RWPE1 (cell line): ENCODE measurements around the gene SLC45A1.
A peak's percentile ranks its signal among the peaks of the same experiment; 100 is the strongest.

Experiments
- CTCF ChIA-PET: fragments of 350-600 bp; sonication (Branson Sonifier 250); formaldehyde crosslinking; extraction: SDS; loops from one replicate; lab custom pipeline; 2021; lab: Yijun Ruan, JAX
- POLR2A ChIA-PET: fragments of 400-600 bp; formaldehyde crosslinking; extraction: SDS; loops from one replicate; lab custom pipeline; 2020; ENCODE audit warnings: antibody characterized with exemption; ENCODE audit not compliant: low non-redundant PET; lab: Yijun Ruan, JAX
- DNase-seq: peaks from one replicate; pipeline ENCODE4 v3.0.0; 2012; ENCODE audit warnings: low spot score
- H3K27ac ChIP-seq: fragments of 450-650 bp; 2 replicates; pipeline ENCODE4 v1.5.1; 2017
- TF ChIP-seq, protein P1 (sequence below): fragments of 450-650 bp; conservative IDR thresholded peaks from 2 replicates; pipeline ENCODE4 v1.5.1; 2017; ENCODE audit warnings: low read depth, mild to moderate bottlenecking

Gene SLC45A1

DNA sequence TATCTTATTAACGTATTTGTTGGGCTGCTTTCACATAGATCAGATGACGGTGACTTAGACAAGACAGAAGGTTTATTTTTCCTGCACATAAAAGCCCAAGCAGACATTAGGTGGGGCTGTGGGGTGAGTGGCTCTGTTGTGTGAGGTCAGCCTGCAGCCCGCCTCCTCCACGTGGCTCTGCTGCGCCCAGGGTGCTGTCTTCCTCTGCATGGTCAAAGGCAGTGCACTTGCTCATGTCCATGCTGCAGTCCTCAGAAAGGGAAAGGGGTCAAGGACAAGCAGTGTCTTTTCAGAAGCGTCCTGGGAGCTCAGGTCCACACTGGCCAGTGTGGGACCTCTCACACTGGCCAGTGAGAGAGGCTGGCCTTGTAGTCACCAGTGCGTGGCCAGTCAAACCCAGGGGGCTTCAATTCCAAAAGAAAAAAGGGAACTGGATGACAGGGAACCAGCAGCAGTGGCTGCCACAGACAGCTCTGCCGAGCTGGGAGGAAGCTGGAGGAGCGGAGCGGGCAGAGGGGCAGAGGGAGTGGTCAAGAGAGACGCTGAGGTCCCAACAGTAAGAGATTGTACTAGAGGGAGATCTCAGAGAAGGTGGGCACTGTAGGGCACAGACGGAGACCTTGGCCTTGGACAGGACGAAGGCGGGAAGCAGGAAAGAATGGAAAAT is 35.9 kb upstream of the SLC45A1 start:
- H3K27ac ChIP-seq = no peak overlapping the region
- ChIA-PET CTCF (interaction anchor here (0.7 kb wide), 1 partner anchor 1175 kb away, joined by 5 read pairs; no protein-coding TSS in a partner anchor), POLR2A (no interaction called here)
- TF ChIP-seq, protein P1, sequence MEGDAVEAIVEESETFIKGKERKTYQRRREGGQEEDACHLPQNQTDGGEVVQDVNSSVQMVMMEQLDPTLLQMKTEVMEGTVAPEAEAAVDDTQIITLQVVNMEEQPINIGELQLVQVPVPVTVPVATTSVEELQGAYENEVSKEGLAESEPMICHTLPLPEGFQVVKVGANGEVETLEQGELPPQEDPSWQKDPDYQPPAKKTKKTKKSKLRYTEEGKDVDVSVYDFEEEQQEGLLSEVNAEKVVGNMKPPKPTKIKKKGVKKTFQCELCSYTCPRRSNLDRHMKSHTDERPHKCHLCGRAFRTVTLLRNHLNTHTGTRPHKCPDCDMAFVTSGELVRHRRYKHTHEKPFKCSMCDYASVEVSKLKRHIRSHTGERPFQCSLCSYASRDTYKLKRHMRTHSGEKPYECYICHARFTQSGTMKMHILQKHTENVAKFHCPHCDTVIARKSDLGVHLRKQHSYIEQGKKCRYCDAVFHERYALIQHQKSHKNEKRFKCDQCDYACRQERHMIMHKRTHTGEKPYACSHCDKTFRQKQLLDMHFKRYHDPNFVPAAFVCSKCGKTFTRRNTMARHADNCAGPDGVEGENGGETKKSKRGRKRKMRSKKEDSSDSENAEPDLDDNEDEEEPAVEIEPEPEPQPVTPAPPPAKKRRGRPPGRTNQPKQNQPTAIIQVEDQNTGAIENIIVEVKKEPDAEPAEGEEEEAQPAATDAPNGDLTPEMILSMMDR = no peak
- DNase-seq = no peak

DNA sequence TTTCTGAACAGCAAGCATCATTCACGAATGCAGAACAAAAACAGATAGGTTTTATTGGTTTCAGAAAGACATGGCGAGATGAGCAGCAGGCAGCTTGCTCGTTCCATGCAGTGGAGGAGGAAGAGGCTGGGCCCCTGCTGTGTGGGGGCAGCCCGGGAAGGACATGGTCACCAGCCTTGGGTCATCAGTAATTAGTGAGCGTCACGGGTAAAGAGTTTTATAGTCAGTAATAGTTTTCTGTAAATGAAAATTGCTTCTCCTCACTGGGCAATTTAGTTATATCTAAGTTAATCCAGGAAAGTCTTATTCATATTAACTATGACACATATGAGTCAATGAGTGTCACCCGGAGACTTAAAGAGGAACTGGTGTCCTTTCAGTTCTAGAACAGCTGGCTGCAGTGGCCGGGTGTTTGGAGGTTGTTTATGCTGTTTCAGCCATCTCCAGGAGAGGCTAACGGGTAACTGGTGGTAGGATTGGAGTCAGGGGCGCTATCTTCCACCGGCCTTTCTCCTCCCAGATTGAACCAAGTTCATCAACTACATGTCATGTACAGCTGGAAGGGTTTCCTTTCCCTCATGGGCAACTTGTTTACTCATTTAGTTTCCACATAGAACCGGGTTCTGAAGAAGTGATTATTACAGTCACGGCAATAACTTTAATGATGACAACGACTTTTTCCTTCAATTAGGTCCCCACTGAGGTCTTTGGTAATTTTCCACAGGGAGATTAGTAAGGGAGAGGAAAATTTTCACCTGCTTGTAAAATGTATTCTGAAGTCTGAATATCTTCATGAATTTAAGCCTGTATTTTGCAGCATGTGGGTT is 34.6 kb upstream of the SLC45A1 start:
- TF ChIP-seq, protein P1 = no peak
- CTCF ChIA-PET = interaction anchor here (0.5 to 1.2 kb wide), 3 partner anchors 8 to 189 kb away, joined by 4 to 7 read pairs (median 4); no protein-coding TSS in a partner anchor
- H3K27ac ChIP-seq = no peak overlapping the region
- DNase-seq = no peak
- POLR2A ChIA-PET = no interaction called here

DNA sequence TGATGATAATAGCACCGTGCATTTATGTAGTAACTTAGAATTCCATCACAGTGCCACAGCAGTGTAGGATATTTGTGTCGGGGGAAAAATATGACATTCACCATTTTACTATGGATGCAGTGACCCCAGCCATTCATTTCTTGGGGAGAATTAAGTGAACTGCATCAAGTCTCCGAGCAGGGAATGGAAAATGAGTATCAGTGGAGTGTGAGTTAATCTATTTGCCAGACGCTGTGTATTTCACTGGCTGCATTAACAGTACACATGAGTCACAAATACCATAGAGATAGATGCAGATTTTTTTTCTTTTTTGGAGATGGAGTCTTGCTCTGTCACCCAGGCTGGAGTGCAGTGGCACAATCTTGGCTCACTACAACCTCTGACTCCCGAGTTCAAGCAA is 33.8 kb upstream of the SLC45A1 start:
- no peak for DNase-seq
- no peak overlapping the region for H3K27ac ChIP-seq
- ChIA-PET CTCF (interaction anchor here (0.8 kb wide), 1 partner anchor 190 kb away, joined by 4 read pairs; no protein-coding TSS in a partner anchor), POLR2A (no interaction called here)
- TF ChIP-seq, protein P1 = no peak

DNA sequence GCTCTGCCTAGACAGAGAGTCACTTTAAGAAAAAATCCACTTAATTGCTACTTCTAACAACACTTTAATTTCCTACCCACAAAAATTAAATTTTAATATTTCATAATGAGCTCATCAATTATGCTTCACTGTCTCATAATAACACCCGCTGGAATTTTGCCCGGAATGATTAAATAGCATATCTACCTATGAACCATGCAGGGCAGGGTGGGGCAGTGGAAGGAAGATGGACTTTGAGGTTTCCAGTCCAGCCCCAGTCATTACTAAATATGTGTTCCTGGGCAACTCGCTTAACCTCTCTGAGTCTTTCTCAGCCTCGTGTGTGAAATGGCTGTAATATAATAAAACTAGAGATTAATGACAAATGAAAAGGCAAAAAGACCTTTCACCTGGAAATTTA is 32.8 kb upstream of the SLC45A1 start:
- no peak for DNase-seq
- TF ChIP-seq, protein P1 = no peak
- H3K27ac ChIP-seq = no peak overlapping the region
- ChIA-PET CTCF (interaction anchor here (0.6 kb wide), 1 partner anchor 640 kb away, joined by 3 read pairs; no protein-coding TSS in a partner anchor), POLR2A (no interaction called here)

DNA sequence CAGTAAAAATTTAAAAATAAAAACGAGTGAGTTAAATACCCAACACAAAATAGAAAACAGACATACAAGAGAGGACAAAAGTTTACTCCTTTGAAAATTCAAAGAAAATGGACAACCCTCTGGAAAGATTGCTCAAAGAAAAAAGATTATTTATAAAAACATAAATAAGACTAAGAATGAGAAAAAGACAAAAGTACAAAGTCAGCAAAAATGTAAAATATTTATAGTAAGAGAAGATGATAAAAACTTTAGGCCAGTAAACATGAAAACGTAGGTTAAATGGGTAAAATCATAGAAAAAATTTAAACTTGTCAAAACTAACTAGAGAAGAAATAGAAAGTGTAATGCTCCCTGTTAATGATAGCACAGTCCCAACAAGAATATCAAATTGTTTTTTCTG is 31.9 kb upstream of the SLC45A1 start:
- CTCF ChIA-PET = interaction anchor here (0.6 kb wide), 1 partner anchor 639 kb away, joined by 3 read pairs; no protein-coding TSS in a partner anchor
- no peak overlapping the region for H3K27ac ChIP-seq
- POLR2A ChIA-PET = no interaction called here
- TF ChIP-seq, protein P1 = no peak
- DNase-seq = no peak

DNA sequence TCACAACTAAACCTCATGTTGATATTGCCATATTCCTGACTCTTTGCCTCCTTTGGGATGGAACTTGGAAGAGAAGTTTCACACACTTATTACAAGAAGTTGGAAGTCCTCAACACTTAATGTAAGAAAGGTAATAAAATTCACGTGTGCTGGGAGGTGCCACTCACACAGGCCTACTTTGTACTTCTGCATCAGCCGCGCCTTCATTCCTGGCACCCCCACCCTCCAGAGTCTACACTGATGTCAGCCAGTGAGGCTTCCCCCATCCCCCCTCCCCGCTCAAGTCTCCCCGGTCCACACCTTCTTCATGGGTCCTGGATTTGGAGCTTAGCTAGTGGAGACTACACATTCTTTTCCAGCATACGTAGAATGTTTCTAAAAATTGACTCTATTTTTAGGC is 24.8 kb upstream of the SLC45A1 start:
- POLR2A ChIA-PET = no interaction called here
- CTCF ChIA-PET = interaction anchor here (0.6 kb wide), 1 partner anchor 494 kb away, joined by 3 read pairs; no protein-coding TSS in a partner anchor
- TF ChIP-seq, protein P1 = no peak
- no peak overlapping the region for H3K27ac ChIP-seq
- DNase-seq = peak; percentile 24
